HFFc6 (cell line): Measurements from ENCODE around the gene CD5L. TPM values are rescaled to one million over a fixed set of nuclear protein-coding genes. Genes with fewer than 3 reads are reported as not detected.

ENCODE experiments used
- DNase-seq: peaks from one replicate; pipeline ENCODE4 v3.0.0-alpha.2; 2018
- H3K27ac Mint-ChIP-seq: 2 replicates; pipeline ENCODE4 v1.8.0; 2020; ENCODE audit warnings: mild to moderate bottlenecking, mixed read lengths
- H3K27me3 Mint-ChIP-seq: 2 replicates; pipeline ENCODE4 v1.8.0; 2021; ENCODE audit warnings: mild to moderate bottlenecking, moderate library complexity, mixed read lengths; ENCODE audit not compliant: insufficient read depth
- H3K36me3 Mint-ChIP-seq: 2 replicates; pipeline ENCODE4 v1.8.0; 2021; ENCODE audit warnings: low read depth, mixed read lengths
- H3K4me1 Mint-ChIP-seq: 2 replicates; pipeline ENCODE4 v1.8.0; 2020; ENCODE audit warnings: low read depth, mixed read lengths
- H3K4me3 Mint-ChIP-seq: 2 replicates; pipeline ENCODE4 v1.8.0; 2020; ENCODE audit warnings: mild to moderate bottlenecking, moderate library complexity, mixed read lengths
- H3K9me3 Mint-ChIP-seq: 2 replicates; pipeline ENCODE4 v1.8.0; 2020; ENCODE audit warnings: mild to moderate bottlenecking, mixed read lengths
- CTCF ChIP-seq: fragments of 200-600 bp; sonication (generic); IDR thresholded peaks from 2 replicates; pipeline ENCODE4 v1.5.0; 2021; ENCODE audit warnings: antibody characterized with exemption, mild to moderate bottlenecking
- long read RNA-seq: library from polyadenylated mRNA; unstranded; transcript quantifications from one replicate; pipeline ENCODE4 v2.0.0, GENCODE V29; 2019
- total RNA-seq, 6 experiments: library from RNA; stranded (reverse); fragmentation: NEBNext Ultra II Directional; extraction: Animal tissue kit (Norgen Biotek cat#: 25700); gene quantifications; 2 replicates in 1 of 6; 3 replicates in 5 of 6; pipeline ENCODE4 v1.2.3, GENCODE V29; 2021

CD5L gene
- not detected for total RNA-seq
- long read RNA-seq, result 0 reads

DNA sequence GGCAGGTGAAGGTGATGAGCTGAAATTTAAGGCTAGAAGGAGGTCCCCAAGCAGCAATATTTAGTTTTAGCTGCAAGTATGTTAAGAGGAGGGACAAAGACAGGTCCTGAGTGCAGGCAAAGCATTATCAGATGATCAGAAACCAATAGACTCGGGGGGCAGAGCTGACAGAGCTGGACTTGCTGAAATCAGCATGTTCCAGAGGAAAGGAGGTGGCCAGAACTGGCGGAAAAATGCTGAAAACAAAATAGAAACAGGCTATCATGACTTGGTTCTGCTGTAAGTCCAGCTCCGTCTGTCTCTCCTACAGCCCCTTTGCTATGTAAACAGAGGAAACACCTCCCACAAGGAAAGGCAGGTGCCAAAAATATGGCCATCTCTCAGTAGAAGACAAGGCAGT, at the start of gene CD5L:
CD5L (minus strand) TSS at position 101 of the 400 bp plus-strand sequence. CDS start 107 bp downstream, outside the sequence.
- H3K27me3 Mint-ChIP-seq, result no peaks in the 10 kb centered on the region
- H3K27ac Mint-ChIP-seq, result no peak within 1 kb of the TSS
- H3K9me3 Mint-ChIP-seq, result peaks cover 4% of the 10 kb centered on the region; the same call in 1 of the 2 replicates
- no peak within 1 kb of the TSS for H3K4me3 Mint-ChIP-seq
- H3K4me1 Mint-ChIP-seq, result no peaks in the 10 kb centered on the region
- no peak for DNase-seq
- TF ChIP-seq CTCF, result no peak
- H3K36me3 Mint-ChIP-seq, result no peaks in the 10 kb centered on the region

- H3K4me3 Mint-ChIP-seq, result no peak overlapping the region
- H3K9me3 Mint-ChIP-seq, result no peaks in the 10 kb centered on the region
- no peak for DNase-seq
- no peaks in the 10 kb centered on the region for H3K36me3 Mint-ChIP-seq
- no peaks in the 10 kb centered on the region for H3K4me1 Mint-ChIP-seq
- H3K27me3 Mint-ChIP-seq, result no peaks in the 10 kb centered on the region; the same call in 1 of the 2 replicates
- no peak overlapping the region for H3K27ac Mint-ChIP-seq
- no peak for TF ChIP-seq CTCF
Measured at GRCh38 chr1:157882580-157882979, 41.0 kb upstream of the CD5L start.

- Mint-ChIP-seq H3K4me3 (no peak overlapping the region), H3K9me3 (no peaks in the 10 kb centered on the region), H3K36me3 (no peaks in the 10 kb centered on the region), H3K27me3 (no peaks in the 10 kb centered on the region; the same call in 1 of the 2 replicates), H3K4me1 (no peaks in the 10 kb centered on the region), H3K27ac (no peak overlapping the region)
- no peak for TF ChIP-seq CTCF
- DNase-seq, result no peak
Measured at GRCh38 chr1:157880621-157881020, 39.0 kb upstream of the CD5L start.

DNA sequence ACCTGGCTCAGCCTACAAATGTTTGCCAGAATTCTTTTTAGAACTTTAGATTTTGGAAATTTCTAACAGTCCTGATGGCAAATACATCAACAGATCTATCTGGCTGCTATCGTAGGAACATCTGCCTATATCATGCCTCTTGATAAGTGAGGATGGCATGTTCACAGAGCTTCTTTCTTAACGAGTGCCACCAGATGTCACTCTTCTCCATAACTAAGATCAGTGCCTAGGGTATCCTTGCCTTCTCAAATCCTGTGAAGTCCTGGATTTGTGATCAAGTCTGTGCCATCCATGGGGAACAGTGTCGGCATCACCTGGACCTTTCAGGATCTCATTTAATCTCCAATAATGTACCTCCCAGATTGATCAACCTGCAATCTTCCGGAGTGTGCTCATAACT, 36.5 kb upstream of the CD5L start:
- Mint-ChIP-seq H3K4me1 (no peaks in the 10 kb centered on the region), H3K27me3 (peaks cover under 1% of the 10 kb centered on the region; the same call in 1 of the 2 replicates), H3K27ac (no peak overlapping the region), H3K9me3 (no peaks in the 10 kb centered on the region), H3K4me3 (no peak overlapping the region), H3K36me3 (no peaks in the 10 kb centered on the region)
- peak; percentile 73 for TF ChIP-seq CTCF
- peak; percentile 35 for DNase-seq

GRCh38 chr1:157870490-157870889, 28.9 kb upstream of the CD5L start:
- Mint-ChIP-seq H3K27me3 (peaks cover 2% of the 10 kb centered on the region; the same call in 1 of the 2 replicates), H3K4me1 (no peaks in the 10 kb centered on the region), H3K9me3 (no peaks in the 10 kb centered on the region), H3K4me3 (no peak overlapping the region), H3K27ac (no peak overlapping the region), H3K36me3 (no peaks in the 10 kb centered on the region)
- no peak for DNase-seq
- no peak for TF ChIP-seq CTCF

DNA sequence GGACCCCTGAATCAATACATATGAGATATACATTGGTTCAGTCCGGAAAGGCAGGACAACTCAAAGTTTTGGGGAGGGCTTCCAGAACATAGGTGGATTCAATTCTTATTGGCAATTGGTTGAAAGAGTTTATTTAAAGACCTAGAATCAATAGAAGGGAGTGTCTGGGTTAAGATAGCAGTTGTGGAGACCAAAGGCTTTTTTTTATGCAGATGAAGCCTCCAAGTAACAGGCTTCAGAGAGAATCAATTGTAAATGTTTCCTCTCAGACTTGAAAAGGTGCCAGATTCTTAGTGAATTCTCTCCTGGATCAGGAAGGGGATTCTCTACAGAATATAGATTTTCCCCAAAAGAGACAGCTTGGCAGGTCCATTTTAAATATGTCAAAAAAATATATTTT, 27.0 kb upstream of the CD5L start:
- H3K36me3 Mint-ChIP-seq, result no peaks in the 10 kb centered on the region
- DNase-seq, result no peak
- H3K4me1 Mint-ChIP-seq, result no peaks in the 10 kb centered on the region
- no peak overlapping the region for H3K27ac Mint-ChIP-seq
- peaks cover 2% of the 10 kb centered on the region; the same call in 1 of the 2 replicates for H3K27me3 Mint-ChIP-seq
- no peak for TF ChIP-seq CTCF
- no peaks in the 10 kb centered on the region for H3K9me3 Mint-ChIP-seq
- H3K4me3 Mint-ChIP-seq, result no peak overlapping the region
